GM18867 (cell line): ENCODE data around the gene ERGIC1.

Source experiments
- ATAC-seq: cut with Tn5 transposase; IDR thresholded peaks from one replicate; pipeline ENCODE4 v1.9.1; 2021; ENCODE audit warnings: mild to moderate bottlenecking, moderate library complexity; ENCODE audit not compliant: unreplicated experiment

ERGIC1 gene

DNA sequence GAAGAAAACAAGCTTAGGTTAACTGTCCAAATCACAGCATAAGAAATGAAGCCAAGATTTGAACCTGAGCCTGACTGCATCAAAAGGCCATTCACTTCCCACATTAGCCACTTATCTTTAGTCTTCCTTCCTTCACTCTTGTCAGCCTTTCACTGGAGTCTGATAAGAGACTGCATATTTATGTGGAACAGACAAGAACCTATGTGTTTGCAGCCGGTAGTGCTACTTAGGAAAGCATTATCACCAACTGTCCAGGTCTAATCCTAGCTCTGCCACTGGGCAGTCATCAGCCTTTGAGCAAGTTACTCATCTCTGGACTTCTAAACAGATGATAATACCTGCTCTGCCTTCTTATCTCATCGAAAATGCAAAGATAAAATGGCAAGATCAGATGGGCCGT is 137.4 kb downstream of the ERGIC1 start:
- no peak for ATAC-seq

DNA sequence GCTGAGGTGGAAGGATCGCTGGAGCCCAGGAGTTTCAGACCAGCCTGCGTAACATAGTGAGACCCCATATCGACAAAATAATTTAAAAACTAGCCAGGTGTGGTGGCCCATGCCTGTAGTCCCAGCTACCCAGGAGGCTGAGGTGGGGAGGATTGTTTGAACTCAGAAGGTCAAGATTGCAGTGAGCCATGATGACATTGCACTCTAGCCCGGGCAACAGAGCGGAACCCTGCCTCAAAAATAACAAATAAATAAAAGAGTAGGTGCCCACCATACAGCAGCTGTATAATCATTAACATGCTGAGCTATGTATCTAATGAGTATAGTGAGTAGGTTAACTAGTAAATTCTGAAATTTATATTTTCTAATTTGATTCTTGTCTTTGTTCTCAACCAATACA is 138.5 kb downstream of the ERGIC1 start:
- ATAC-seq = no peak

DNA sequence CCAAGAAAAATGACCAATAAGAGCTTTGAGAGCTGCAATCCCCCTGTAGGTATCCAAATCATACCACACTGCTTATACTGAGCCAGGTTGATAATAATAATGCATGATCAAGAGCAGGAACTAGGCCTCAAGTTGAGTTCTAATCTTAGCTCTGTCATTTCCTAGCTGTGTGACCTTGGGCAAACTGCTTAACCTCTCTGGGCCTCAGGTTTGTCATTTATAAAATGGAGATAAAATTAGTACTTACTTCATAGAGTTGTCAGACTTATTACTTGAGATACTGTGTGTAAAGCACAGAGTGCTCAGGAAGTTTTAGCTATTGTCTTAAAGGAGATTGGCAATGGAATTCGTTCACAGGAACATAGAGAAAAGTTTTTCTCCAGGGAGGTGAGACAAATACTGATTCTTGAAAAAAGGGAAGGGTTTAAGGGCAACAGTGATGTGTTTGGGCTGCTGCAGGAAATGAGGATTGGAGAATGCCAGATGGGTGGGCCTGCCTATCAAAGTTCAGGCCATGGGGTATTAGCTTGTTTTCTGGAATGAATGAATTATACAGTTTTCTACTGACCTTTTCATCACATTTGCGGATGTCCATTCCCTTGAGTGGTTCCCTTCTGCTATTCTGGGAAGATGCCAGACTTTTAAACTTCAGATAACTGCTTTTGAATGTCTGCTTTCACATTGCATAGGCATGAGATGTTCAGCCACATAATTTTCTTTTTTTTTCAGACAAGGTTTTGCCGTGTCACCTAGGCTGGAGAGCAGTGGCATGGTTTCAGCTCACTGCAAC is 139.3 kb downstream of the ERGIC1 start:
- no peak for ATAC-seq

DNA sequence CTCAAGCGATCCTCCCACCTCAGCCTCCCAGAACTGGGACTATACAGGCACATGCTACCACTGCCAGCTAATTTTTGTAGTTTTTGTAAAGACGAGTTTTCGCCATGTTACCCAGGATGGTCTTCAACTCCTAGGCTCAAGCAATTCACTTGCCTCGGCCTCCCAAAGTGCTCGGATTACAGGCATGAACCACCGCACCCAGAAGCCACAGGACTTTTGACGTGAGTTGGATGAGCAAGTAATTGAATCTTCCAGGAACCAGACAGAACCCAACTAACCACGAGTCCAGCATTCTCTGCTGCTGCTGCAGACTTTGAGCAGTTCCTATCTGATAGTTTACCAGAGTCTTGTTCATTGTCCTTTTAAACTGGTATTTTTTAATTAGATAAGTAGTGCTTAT is 139.9 kb downstream of the ERGIC1 start:
- ATAC-seq = no peak

DNA sequence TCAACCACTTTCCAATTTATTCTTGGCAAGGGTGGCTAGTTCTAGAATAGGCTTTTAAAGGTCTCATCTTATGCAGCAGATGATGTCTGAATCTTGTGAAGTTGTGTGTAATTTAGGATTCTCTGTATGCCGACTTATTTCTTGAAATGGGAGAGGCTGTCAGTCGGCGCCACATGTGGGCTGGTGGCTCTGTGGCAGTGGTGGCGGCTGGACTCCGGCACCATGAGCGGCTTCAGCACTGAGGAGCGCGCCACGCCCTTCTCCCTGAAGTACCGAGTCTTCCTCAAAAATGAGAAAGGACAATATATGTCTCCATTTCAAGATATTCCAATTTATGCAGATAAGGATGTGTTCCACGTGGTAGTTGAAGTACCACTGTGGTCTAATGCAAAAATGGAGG is 141.2 kb downstream of the ERGIC1 start:
- ATAC-seq = no peak

DNA sequence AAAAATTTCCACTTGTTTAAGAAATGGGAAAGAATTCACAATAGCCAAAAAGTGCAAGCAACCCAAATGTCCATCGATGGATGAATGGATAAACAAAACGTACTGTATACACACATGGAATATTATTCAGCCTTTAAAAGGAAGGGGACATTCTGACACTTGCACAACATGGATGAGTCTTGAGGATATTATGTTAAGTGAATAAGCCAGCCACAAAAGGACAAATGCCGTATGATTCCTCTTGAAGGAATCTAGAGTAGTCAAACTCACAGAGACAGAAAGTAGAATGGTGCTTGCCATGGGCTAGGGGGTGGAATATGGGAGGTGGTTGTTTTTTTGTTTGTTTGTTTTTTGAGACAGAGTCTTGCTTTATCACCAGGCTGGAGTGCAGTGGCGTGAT is 145.7 kb downstream of the ERGIC1 start:
- no peak for ATAC-seq

DNA sequence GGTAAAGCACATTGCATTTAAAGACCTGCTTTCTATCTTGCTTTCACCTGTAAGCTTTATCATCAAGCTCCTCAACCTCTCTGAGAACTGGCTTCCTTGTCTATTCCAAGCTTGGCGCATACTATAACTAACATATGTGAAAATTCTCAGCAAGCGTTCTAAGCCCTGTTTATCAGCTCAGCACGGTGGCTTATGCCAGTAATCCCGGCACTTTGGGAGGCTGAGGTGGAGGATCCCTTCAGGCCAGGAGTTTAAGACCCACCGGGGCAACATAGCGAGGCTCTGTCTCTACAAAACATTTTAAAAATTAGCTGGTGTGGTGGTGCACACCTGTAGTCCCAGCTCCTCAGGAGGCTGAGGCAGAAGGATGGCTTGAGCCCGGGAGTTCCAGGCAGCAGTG is 147.9 kb downstream of the ERGIC1 start:
- ATAC-seq = no peak

DNA sequence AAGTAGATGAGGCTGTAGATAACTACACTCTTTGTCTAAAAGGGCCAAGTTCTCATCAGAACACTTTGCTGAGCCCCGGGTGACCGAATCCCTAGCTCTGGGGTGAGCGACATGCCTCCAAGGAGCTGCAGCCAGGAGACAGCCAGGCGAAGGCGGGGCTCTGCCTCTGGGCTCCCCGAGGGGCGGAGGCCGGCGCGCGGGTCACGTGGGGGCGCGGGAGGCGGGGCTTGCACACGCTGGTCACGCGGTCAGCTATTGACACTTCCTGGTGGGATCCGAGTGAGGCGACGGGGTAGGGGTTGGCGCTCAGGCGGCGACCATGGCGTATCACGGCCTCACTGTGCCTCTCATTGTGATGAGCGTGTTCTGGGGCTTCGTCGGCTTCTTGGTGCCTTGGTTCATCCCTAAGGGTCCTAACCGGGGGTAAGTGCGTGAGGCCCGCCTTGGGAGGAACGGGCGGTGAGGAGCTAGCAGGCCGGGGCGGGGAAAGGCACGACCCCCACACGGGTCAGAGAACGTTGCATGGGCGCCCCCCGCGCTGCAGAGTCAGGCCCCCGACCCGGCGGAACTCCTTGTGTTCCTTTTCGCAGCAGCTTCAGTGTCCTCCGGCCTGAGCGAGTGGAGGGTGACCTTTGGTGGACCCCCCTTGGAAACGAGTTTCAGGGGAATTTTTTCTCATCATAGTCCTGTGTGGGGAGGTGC is 149.6 kb downstream of the ERGIC1 start, which contains the start of gene ATP6V0E1:
TSS of gene ATP6V0E1 (plus strand) at position 230 of the 702 bp plus-strand sequence. CDS start at position 320, 90 bp downstream.
- ATAC-seq = peak; percentile 81

DNA sequence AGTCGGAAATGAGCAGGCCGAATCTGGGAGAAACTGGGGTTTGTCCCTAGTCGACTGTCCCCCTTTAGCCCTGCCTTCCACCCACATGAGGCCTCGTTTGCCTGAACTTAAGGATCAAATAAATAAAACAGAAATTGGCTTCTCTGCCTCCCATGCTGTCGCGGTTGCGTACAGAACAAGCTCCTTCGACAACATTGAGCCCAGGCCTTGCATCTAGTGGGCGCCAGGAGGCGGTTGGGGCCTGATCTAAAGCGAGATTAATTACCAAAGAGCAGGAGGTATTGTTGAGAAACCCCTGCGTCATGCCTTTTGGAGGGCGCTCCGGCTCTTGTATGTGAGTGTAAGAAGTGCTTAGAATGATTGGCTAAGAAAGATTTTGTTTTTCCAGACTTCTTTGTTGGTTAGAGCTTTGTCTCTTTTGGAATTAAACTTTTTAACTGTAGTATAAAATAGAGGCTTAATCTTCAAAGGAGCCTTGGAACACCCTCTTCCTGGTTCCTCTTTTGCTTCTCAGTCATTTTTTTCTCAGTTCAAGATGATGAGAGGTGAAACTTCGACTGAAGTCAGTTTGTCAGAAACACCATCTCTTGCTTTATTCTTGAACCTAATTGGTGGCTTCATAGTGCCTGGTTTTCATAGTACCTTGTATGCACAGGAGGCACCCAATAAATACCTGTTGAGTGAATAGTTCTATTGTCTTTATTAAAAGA is 150.3 kb downstream of the ERGIC1 start:
- peak; percentile 65 for ATAC-seq

DNA sequence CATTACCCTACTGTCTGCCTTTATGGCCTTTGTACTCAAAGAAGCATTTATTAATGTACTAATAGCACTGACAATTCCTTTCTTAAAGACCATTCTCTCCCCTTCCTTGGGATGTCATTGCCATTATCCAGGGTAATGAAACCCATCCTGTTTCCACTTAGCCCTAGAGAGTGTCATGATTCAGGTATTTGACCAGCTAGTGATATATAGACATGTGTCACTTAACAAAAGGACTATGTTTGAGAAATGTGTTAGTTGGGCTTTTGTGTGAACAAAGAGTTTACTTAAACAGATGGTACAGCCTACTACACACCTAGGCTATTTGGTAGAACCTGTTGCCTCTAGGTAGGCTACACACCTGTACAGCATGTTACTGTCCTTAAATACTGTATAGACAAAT is 151.5 kb downstream of the ERGIC1 start:
- ATAC-seq = no peak

DNA sequence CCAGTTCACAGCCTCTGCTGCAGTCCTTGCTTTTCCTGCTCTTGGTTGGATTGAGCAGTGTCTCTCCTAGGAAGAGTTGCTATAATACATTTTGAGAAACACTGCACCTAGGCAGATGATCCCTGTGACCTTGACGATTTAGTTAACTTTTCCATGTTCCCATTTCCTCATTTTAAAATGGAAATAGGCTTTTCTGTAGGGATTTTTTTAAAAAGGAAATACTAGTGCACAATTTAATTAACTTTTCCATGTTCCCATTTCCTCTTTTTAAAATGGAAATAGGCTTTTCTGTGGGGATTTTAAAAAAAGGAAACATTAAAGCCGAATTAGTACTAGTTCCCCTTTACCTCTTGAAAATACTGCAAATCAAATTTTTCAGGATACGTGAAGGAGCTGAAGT is 154.2 kb downstream of the ERGIC1 start:
- ATAC-seq = no peak

DNA sequence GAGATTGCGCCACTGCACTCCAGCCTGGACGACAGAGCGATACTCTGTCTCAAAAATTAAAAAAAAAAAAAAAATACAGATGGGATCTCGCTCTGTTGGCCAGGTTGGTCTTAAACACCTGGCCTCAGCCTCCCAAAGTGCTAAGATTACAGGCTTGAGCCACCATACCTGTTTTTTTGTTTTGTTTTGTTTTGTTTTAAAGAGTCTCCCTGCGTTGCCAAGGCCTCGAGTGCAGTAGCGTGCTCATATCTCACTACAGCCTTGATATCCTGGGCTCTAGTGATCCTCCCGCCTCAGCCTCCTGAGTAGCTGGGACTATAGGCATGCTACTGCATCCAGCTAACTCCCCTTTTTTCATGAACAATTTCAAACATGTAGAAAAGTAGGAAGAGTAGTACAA is 156.7 kb downstream of the ERGIC1 start:
- no peak for ATAC-seq

DNA sequence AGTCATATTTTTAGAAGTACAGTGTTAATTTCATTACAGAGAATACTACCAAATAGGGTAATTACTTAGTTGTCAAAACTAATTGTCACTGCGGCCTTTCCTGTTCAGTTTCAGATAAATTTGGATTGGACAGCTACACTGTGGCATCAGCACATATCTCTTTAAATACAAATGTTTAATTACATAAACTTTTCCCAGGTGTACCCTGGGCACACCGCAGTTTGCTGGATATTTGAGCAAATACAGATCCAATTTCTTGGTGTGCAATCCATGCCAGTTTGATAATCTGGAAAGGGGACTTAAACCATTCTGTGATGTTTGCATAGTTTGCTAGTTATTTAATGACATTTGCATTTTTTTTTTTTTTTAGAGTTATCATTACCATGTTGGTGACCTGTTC is 160.4 kb downstream of the ERGIC1 start:
- no peak for ATAC-seq

DNA sequence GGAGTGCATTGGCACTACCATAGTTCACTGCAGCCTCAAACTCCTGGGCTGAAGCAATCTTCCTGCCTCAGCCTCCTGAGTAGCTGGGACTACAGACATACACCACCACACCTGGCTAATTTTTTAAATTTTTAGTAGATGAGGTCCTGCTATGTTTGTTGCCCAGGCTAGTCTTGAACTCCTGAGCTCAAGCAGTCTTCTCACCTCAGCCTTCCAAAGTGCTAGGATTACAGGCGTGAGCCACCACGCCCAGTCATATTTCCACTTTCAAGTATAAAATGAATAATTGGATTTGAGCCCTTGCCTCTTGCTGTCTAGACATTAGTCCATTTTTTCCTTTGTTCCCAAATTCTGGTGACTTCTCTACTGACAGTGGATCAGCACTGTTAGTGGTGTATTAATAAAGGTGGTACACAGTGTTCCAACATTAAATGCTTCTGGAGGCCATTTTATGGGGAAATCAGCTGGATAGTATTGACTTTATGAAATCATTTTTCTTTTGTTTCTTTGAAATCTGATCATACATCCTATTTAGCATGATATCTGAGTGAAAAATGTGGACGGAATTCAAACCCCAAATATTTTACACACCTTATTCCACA is 165.4 kb downstream of the ERGIC1 start:
- no peak for ATAC-seq

DNA sequence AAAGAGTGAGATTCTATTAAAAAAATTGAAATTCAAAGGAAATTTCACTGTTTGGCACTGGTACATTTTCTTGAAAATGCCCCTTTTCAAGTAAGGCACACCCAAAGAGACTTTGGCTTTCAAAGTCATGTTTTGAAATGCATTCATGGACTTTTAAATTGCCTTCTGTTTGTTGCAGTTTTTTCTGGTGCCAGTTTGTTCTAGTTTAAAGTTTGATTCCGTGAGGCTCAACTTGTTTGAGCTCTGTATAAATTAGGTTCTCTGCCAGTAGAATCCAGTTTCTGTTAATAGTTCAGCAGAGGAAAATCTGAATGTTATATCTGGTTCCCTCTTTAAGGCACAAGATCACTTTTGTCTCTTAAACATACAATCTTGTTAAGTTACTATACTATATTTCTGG is 165.9 kb downstream of the ERGIC1 start:
- no peak for ATAC-seq

DNA sequence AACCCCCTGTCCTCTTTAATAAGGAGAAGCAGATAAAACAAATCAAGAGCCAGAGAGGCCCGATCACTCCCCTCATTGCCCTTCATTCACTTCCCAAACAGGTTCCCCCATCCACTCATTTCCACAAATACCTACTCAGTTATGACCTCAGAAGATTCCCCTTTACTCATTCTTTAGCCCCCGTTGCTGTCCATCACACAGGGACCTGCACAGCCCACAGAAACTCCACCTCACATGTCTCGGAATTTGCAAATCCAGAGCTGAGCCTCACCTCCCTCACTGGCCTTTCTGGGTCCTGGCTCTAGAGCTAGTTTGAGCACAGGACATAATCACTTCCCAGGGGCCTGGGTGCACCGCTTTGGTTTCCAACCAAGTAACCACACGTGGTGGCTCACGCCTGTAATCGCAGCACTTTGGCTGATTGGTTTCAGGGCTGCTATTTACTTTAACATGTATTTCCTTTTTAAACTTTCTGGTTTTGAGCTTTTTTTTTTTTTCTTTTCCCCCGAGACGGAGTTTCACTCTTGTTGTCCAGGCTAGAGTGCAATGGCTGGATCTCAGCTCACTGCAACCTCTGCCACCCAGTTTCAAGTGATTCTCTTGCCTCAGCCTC is 167.3 kb downstream of the ERGIC1 start:
- ATAC-seq = peak; percentile 72
